Fibroblast of the aortic adventitia (primary cell): ENCODE measurements around the gene PLA2G4A. TPM values are rescaled to one million over a fixed set of nuclear protein-coding genes. Genes with fewer than 3 reads are reported as not detected.

Experiments
- DNase-seq: peaks from one replicate; pipeline ENCODE4 v3.0.0-alpha.2; 2010; ENCODE audit warnings: low read depth
- H3K4me3 ChIP-seq: 2 replicates; pipeline ENCODE4 v1.5.1; 2011; ENCODE audit warnings: low read depth, mild to moderate bottlenecking, control low read depth, low read length, moderate library complexity
- total RNA-seq: library from RNA; depleted of rRNA; stranded (reverse); fragments of >200 nt; gene quantifications from 2 replicates; pipeline ENCODE4 v1.2.3, GENCODE V29; 2012; ENCODE audit warnings: low replicate concordance
- TF ChIP-seq, protein P1 (sequence below): IDR thresholded peaks from 2 replicates; pipeline ENCODE4 v1.5.1; 2011; ENCODE audit warnings: mild to moderate bottlenecking, low read length, control low read depth, inconsistent platforms; ENCODE audit not compliant: insufficient read depth

Gene PLA2G4A
- total RNA-seq, 1 donor, result 74.7 TPM

DNA sequence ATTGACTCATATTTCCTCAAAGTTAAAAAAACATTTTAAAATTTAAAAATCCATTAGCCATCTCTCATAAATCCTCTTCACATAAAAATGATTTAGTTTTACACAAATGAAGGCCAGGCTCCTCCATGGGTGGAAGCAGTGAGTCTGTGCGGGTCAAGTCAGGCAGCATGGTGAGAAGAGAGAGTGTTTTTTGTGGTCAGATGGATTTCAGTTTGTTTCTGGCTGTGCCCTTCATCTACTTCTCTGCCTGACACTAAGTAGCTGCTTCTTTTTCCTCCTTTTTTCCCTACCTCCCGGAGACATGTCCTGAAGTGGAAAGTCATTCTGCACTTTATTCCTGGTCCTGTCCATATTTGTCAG, 10.3 kb downstream of the PLA2G4A start:
- TF ChIP-seq, protein P1, sequence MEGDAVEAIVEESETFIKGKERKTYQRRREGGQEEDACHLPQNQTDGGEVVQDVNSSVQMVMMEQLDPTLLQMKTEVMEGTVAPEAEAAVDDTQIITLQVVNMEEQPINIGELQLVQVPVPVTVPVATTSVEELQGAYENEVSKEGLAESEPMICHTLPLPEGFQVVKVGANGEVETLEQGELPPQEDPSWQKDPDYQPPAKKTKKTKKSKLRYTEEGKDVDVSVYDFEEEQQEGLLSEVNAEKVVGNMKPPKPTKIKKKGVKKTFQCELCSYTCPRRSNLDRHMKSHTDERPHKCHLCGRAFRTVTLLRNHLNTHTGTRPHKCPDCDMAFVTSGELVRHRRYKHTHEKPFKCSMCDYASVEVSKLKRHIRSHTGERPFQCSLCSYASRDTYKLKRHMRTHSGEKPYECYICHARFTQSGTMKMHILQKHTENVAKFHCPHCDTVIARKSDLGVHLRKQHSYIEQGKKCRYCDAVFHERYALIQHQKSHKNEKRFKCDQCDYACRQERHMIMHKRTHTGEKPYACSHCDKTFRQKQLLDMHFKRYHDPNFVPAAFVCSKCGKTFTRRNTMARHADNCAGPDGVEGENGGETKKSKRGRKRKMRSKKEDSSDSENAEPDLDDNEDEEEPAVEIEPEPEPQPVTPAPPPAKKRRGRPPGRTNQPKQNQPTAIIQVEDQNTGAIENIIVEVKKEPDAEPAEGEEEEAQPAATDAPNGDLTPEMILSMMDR, result no peak
- no peak overlapping the region for H3K4me3 ChIP-seq
- no peak for DNase-seq

DNA sequence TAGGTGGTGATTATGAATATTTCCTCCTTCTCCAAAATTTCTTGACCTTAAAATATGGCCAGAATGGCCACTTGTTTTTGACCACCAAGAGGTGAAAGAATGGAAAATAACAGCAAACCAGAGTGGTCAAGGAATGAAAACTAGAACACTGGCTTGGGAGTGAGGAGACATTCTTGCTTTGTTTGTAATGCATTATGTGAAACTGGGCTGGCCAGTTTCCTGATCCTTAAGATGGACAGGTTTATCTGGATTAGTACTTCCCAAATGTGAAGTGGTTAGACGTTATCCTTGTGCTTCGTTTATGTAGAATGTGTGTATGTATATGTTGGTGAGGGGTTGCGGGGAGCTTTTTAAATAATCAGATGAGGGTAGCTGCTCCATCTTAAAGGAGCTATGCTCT, 12.8 kb downstream of the PLA2G4A start:
- no peak overlapping the region for H3K4me3 ChIP-seq
- TF ChIP-seq, protein P1, result no peak
- DNase-seq, result peak; percentile 58

DNA sequence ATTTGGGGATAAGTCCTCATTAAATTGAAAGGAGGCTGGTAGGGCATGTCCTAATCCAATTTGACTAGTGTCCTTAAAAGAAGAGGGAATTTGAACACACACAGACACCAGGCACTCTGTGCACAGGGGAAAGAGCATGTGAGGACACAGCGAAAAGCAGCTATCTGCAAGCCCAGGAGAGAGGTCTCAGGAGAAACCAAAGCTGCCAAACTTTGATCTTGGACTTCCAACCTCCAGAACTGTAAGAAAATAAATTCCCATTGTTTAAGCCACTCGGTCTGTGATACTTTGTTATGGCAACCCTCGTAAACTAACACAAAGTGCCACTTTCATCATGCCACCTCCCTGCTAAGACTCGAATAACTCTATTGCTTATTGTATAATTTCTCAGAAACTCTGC, 13.8 kb downstream of the PLA2G4A start:
- no peak for DNase-seq
- TF ChIP-seq, protein P1, result no peak
- H3K4me3 ChIP-seq, result no peak overlapping the region

DNA sequence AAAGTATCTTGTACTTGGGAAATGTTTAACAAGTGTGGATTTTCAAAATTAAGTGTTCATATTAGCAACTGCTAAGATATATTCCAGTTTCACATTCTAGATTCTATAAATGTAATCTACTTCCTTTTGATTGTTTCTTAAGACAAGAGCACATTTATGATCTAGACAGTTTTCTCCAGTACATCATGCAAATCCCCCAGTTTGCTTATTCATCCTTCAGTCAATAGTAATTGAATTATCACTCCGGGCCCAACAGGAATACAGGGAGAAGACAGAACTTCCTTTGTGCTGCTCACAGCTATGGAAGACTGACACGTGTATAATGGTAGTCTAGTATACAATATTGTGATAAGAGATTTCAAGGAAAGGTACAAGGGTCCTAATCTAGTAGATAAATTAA, 14.5 kb downstream of the PLA2G4A start:
- DNase-seq, result no peak
- TF ChIP-seq, protein P1, result no peak

DNA sequence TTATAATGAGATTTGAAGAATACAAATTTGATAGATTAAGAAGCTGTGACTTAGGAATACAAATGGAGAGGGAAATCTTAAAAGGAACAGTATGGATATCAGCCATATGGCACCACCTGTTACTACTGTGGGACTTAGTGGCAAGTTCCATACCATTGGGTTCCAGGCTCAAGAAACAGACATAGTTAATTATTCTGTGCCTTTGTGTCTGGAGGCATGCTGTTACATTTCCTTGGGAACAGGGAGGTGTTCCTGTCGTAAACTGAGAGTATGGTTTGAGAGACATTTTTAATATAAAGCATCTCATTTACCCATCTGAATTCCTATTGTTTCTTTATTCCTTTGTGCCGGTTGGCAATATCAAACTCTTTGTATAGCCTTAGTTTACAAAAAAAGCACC, 15.2 kb downstream of the PLA2G4A start:
- TF ChIP-seq, protein P1, result no peak
- no peak for DNase-seq
- no peak overlapping the region for H3K4me3 ChIP-seq

More for the DNA sequence above, 14.5 kb downstream of the PLA2G4A start:
- H3K4me3 ChIP-seq, result no peak overlapping the region

DNA sequence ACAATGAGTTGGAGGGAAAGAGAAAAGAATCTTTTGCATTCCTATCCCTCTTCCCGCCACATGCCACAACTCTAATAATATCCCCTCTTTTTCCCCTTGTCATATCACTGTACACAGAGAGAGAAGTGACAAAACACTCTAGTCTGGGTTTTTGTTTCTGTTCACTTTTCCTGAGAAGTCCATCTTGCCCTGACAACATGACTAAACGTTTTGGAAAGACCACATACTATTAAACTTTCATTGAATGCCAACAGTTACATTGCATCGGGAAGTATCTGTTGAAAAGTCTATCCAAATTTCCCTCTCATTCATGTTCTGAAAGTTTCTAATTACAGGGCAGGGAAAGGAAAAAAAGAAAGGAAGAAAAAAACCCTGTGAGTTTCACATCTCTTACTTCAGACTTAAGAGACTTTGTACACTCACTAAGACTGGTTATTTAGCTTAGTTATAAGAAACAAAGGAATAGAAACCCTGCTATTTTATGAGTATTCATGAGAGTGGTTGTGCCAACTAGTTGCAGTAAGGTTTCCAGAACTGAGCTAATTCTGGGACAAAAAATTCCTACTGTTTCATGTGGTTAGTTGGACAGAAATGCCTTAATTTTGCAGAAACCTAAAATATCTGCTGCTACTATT, 16.9 kb downstream of the PLA2G4A start:
- H3K4me3 ChIP-seq, result no peak overlapping the region
- peak; percentile 56 for DNase-seq
- TF ChIP-seq, protein P1, result no peak

DNA sequence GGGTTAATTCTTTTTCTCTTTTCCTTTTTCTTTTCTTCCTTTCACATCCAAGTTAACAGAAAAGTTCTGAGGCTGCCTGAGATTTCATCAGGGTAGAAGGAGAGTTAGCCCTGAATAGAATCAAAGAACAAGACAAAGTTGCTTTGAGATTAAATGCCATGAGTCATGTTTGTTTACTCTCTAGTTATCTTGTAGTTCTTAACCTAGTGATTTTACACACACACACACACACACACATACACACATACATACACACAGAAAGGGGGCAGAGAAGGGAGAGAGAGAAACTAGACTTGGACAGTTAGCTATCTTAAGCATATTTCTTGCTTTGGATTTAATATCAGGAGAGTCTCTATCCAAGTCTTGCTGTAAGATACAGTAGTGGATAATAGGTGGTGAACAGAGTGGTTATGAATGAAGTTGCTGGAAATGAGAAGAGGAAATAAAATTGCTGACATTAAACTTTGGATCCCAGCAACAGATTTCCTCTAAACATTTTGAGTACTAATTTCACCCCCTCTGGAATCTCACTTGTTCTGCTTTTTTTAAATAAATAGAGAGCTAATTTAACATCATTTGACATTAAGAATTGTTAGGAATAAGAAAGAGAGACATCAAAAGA, 19.9 kb downstream of the PLA2G4A start:
- H3K4me3 ChIP-seq, result no peak overlapping the region
- DNase-seq, result peak; percentile 31
- TF ChIP-seq, protein P1, result no peak
